ENCODE data around the gene TOGARAM1. TPM values are rescaled to one million over a fixed set of nuclear protein-coding genes. Genes with fewer than 3 reads are reported as not detected.

Gene TOGARAM1
- total and polyA plus RNA-seq, 7 experiments from 2014 or later, result 8.7 to 17.5 (median 12.0) TPM

GRCh38 chr14:44979740-44980356, 17.9 kb downstream of the TOGARAM1 start:
- intact Hi-C loops (cut with micrococcal nuclease), result no loop called here
- no peak for DNase-seq
- Mint-ChIP-seq H3K4me1 (peaks cover 12 to 44% (median 27%) of the 10 kb centered on the region in 7 donors), H3K27ac (peak overlapping the region in 1 of 9 donors; percentile 6), H3K4me3 (no peak overlapping the region), H3K36me3 (peaks cover 0 to 20% (median 14%) of the 10 kb centered on the region in 5 donors), H3K27me3 (no peaks in the 10 kb centered on the region), H3K9me3 (peaks cover 0 to 2% (median 0%) of the 10 kb centered on the region in 11 donors)
- CTCF ChIA-PET, result no interaction called here
- Histone ChIP-seq H3K4me1 (ENCODE audit: control insufficient read depth in 2 of 2, insufficient read depth in 2 of 2, low read length in 2 of 2) (no peaks in the 10 kb centered on the region), H3K27me3 (ENCODE audit: control insufficient read depth in 2 of 2, insufficient read depth in 2 of 2, low read length in 2 of 2) (no peaks in the 10 kb centered on the region), H3K27ac (ENCODE audit: low read depth, low read length) (no peak overlapping the region), H3K9me3 (ENCODE audit: control insufficient read depth in 2 of 3, low read length in 3 of 3) (no peaks in the 10 kb centered on the region), H3K36me3 (ENCODE audit: control insufficient read depth in 2 of 3, insufficient read depth in 3 of 3, low read length in 3 of 3) (no peaks in the 10 kb centered on the region), H3K4me3 (ENCODE audit: low read length) (no peak overlapping the region)
- ATAC-seq, result no peak
- POLR2A ChIA-PET, result no interaction called here

DNA sequence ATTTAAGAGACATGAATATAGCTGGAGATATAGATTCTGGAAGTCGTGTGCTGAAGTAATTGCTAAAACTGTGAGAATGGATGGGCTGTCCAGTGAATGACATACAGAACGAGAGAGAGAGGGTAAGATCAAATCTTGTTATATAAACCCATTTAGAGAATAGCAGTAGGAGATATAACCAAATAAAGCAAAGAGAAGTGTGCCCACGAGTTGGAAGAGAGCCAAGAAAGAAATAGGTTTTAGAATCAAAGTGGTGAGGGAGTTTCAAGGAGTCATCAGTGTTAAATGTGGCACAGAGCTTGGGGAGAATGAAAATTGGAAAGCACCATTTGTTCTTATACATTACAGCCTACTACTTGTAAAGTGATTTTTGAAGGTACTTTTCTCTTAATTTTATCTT, 19.2 kb downstream of the TOGARAM1 start:
- peak overlapping the region in 2 of 9 donors; percentile 5 to 21 for H3K27ac Mint-ChIP-seq
- H3K4me3 Mint-ChIP-seq, result no peak overlapping the region
- peaks cover 12 to 39% (median 27%) of the 10 kb centered on the region in 7 donors for H3K4me1 Mint-ChIP-seq
- ATAC-seq, result no peak
- Histone ChIP-seq H3K27me3 (ENCODE audit: control insufficient read depth in 2 of 2, insufficient read depth in 2 of 2, low read length in 2 of 2) (no peaks in the 10 kb centered on the region), H3K4me1 (ENCODE audit: control insufficient read depth in 2 of 2, insufficient read depth in 2 of 2, low read length in 2 of 2) (no peaks in the 10 kb centered on the region), H3K36me3 (ENCODE audit: control insufficient read depth in 2 of 3, insufficient read depth in 3 of 3, low read length in 3 of 3) (no peaks in the 10 kb centered on the region), H3K9me3 (ENCODE audit: control insufficient read depth in 2 of 3, low read length in 3 of 3) (no peaks in the 10 kb centered on the region), H3K27ac (ENCODE audit: low read depth, low read length) (no peak overlapping the region), H3K4me3 (ENCODE audit: low read length) (no peak overlapping the region)
- no peak for DNase-seq
- ChIA-PET POLR2A (no interaction called here), CTCF (interaction anchor here (0.6 kb wide), 1 partner anchor 36 kb away, joined by 3 read pairs; no protein-coding TSS in a partner anchor)
- no peaks in the 10 kb centered on the region for H3K27me3 Mint-ChIP-seq
- peaks cover 0 to 1% (median 0%) of the 10 kb centered on the region in 11 donors for H3K9me3 Mint-ChIP-seq
- intact Hi-C loops (cut with micrococcal nuclease), result no loop called here
- peaks cover 0 to 17% (median 11%) of the 10 kb centered on the region in 5 donors for H3K36me3 Mint-ChIP-seq

DNA sequence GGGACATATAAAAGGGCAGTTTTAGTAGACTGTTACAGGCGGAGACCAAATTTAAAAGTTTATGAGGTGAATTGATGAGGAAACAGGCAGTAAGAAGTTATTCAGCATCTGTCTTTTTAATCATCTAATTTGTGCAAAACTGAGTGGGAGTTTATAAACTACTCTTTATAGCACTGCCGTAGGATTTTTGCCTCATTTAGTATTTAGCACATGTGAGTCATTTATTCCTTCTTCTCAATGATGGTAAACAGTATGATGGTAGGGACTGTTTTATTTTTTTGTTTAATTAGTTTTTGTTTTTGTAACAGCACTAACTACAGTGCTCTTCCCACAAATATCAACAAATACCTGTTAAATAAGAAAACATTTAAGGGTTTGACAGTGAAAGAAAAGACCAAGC, 20.6 kb downstream of the TOGARAM1 start:
- Histone ChIP-seq H3K4me1 (ENCODE audit: control insufficient read depth in 2 of 2, insufficient read depth in 2 of 2, low read length in 2 of 2) (no peaks in the 10 kb centered on the region), H3K27ac (ENCODE audit: low read depth, low read length) (no peak overlapping the region), H3K27me3 (ENCODE audit: control insufficient read depth in 2 of 2, insufficient read depth in 2 of 2, low read length in 2 of 2) (no peaks in the 10 kb centered on the region), H3K36me3 (ENCODE audit: control insufficient read depth in 2 of 3, insufficient read depth in 3 of 3, low read length in 3 of 3) (no peaks in the 10 kb centered on the region), H3K4me3 (ENCODE audit: low read length) (no peak overlapping the region), H3K9me3 (ENCODE audit: control insufficient read depth in 2 of 3, low read length in 3 of 3) (no peaks in the 10 kb centered on the region)
- DNase-seq (no peak), ATAC-seq (no peak)
- POLR2A ChIA-PET, result no interaction called here
- CTCF ChIA-PET, result no interaction called here
- no peak overlapping the region for H3K4me3 Mint-ChIP-seq
- H3K36me3 Mint-ChIP-seq, result peaks cover 0 to 15% (median 11%) of the 10 kb centered on the region in 5 donors
- H3K4me1 Mint-ChIP-seq, result peaks cover 11 to 37% (median 25%) of the 10 kb centered on the region in 7 donors
- H3K27me3 Mint-ChIP-seq, result no peaks in the 10 kb centered on the region
- H3K9me3 Mint-ChIP-seq, result peaks cover 0 to 2% (median 0%) of the 10 kb centered on the region in 11 donors
- intact Hi-C loops (cut with micrococcal nuclease), result no loop called here
- peak overlapping the region in 1 of 9 donors; percentile 17 for H3K27ac Mint-ChIP-seq

DNA sequence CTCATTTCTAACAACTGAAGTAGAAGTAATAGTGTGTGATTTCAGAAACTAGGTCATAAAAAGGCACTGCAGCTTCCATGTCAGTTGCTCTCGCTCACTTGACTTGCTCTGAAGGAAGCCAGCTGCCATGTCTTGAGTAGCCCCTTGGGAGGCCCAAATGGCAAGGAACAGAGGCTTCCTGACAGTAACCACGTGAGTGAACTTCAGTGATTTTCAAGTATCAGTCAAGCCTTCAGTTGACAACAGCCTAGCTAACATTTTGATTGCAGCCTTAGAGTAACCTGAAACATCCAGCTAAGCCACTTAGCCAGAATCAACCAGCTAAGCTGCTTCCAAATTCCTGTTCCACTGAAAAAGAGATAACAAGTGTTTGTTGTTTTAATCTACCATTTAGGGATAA, 26.7 kb downstream of the TOGARAM1 start:
- no peaks in the 10 kb centered on the region for H3K9me3 ChIP-seq (ENCODE audit: control insufficient read depth in 2 of 3, low read length in 3 of 3)
- no peak overlapping the region for H3K4me3 ChIP-seq (ENCODE audit: low read length)
- no peaks in the 10 kb centered on the region for H3K27me3 ChIP-seq (ENCODE audit: control insufficient read depth in 2 of 2, insufficient read depth in 2 of 2, low read length in 2 of 2)
- intact Hi-C loops (cut with micrococcal nuclease), result no loop called here
- no peak for ATAC-seq
- H3K27ac Mint-ChIP-seq, result peak overlapping the region in 1 of 9 donors; percentile 25
- H3K27ac ChIP-seq (ENCODE audit: low read depth, low read length), result no peak overlapping the region
- peaks cover 0 to 19% (median 16%) of the 10 kb centered on the region in 7 donors for H3K4me1 Mint-ChIP-seq
- no peak for DNase-seq
- POLR2A ChIA-PET, result no interaction called here
- H3K9me3 Mint-ChIP-seq, result peaks cover 0 to 3% (median 0%) of the 10 kb centered on the region in 11 donors
- no peaks in the 10 kb centered on the region for H3K36me3 ChIP-seq (ENCODE audit: control insufficient read depth in 2 of 3, insufficient read depth in 3 of 3, low read length in 3 of 3)
- CTCF ChIA-PET, result no interaction called here
- no peak overlapping the region for H3K4me3 Mint-ChIP-seq
- H3K4me1 ChIP-seq (ENCODE audit: control insufficient read depth in 2 of 2, insufficient read depth in 2 of 2, low read length in 2 of 2), result no peaks in the 10 kb centered on the region
- H3K36me3 Mint-ChIP-seq, result peaks cover 0 to 16% (median 3%) of the 10 kb centered on the region in 5 donors
- H3K27me3 Mint-ChIP-seq, result no peaks in the 10 kb centered on the region

DNA sequence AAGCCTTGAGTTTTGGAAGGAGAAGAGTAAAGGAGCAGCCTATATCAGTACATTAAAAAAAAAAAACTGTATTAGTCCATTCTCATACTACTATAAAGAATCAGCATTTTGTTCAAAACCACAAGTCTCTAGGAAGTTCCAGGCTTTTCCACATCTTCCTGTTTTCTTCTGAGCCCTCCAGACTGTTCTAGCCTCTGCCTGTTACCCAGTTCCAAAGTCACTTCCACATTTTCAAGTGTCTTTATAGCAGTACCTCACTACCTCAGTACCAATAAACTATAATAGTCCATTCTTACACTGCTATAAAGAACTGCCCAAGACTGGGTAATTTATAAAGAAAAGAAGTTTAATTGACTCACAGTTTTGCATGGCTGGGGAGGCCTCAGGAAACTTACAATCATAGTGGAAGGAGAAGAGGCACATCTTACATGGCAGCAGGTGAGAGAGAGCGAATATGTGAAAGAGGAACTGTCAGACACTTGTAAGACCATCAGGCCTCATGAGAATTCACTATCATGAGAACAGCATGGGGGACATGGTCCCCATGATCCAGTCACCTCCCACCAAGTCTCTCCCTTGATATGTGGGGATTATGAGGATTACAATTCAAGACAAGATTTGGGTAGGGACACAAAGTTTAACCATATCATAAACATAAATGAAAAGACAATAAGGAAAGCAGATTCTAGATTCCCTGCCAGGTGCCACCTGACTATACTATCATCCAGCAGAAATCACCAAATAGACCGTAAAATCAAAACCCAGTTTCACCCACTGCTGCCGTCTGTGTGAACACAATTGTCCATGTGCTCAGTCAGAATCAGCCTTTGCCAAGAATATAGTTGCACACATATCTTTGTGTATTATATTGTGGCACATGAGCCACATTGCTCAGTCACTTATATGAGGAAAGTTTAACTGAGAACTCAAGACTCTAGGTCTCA, 27.8 kb downstream of the TOGARAM1 start:
- Mint-ChIP-seq H3K27ac (peak overlapping the region in 4 of 9 donors; percentile 12 to 80 (median 34)), H3K9me3 (peaks cover 0 to 3% (median 0%) of the 10 kb centered on the region in 11 donors), H3K4me3 (no peak overlapping the region), H3K27me3 (no peaks in the 10 kb centered on the region), H3K36me3 (peaks cover 0 to 17% (median 3%) of the 10 kb centered on the region in 5 donors), H3K4me1 (peaks cover 0 to 19% (median 16%) of the 10 kb centered on the region in 7 donors)
- Histone ChIP-seq H3K4me3 (ENCODE audit: low read length) (no peak overlapping the region), H3K4me1 (ENCODE audit: control insufficient read depth in 2 of 2, insufficient read depth in 2 of 2, low read length in 2 of 2) (no peaks in the 10 kb centered on the region), H3K36me3 (ENCODE audit: control insufficient read depth in 2 of 3, insufficient read depth in 3 of 3, low read length in 3 of 3) (no peaks in the 10 kb centered on the region), H3K9me3 (ENCODE audit: control insufficient read depth in 2 of 3, low read length in 3 of 3) (no peaks in the 10 kb centered on the region), H3K27ac (ENCODE audit: low read depth, low read length) (no peak overlapping the region), H3K27me3 (ENCODE audit: control insufficient read depth in 2 of 2, insufficient read depth in 2 of 2, low read length in 2 of 2) (no peaks in the 10 kb centered on the region)
- ChIA-PET POLR2A (no interaction called here), CTCF (no interaction called here)
- DNase-seq (no peak), ATAC-seq (no peak)
- intact Hi-C loops (cut with micrococcal nuclease), result no loop called here

DNA sequence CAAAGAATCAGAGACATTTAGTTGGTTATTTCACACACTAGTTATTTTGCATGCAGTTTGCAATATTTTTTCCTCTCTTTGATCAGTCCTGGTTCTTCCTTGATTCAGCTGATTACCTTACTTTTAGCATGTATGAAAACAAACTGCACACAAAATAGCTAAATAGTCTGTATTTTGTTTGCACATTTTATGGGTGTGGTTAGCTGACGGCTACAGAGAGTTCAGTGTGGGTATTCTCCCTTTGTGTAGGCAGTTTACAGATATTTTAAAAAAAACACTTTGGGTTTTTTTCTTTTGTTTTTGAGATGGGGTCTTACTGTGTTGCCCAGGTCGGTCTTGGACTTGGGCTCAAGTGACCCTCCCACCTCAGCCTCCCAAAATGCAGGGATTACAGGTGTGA, 28.5 kb downstream of the TOGARAM1 start:
- Mint-ChIP-seq H3K4me1 (peaks cover 0 to 19% (median 16%) of the 10 kb centered on the region in 7 donors), H3K36me3 (peaks cover 0 to 17% (median 3%) of the 10 kb centered on the region in 5 donors), H3K9me3 (peaks cover 0 to 3% (median 0%) of the 10 kb centered on the region in 11 donors), H3K27ac (no peak overlapping the region), H3K4me3 (no peak overlapping the region), H3K27me3 (no peaks in the 10 kb centered on the region)
- DNase-seq, result no peak
- intact Hi-C loops (cut with micrococcal nuclease), result no loop called here
- no peak for ATAC-seq
- no peak overlapping the region for H3K27ac ChIP-seq (ENCODE audit: low read depth, low read length)
- H3K36me3 ChIP-seq (ENCODE audit: control insufficient read depth in 2 of 3, insufficient read depth in 3 of 3, low read length in 3 of 3), result no peaks in the 10 kb centered on the region
- ChIA-PET CTCF (no interaction called here), POLR2A (interaction anchor here (1.0 kb wide), 1 partner anchor 108 kb away, joined by 3 read pairs; no protein-coding TSS in a partner anchor)
- no peak overlapping the region for H3K4me3 ChIP-seq (ENCODE audit: low read length)
- no peaks in the 10 kb centered on the region for H3K4me1 ChIP-seq (ENCODE audit: control insufficient read depth in 2 of 2, insufficient read depth in 2 of 2, low read length in 2 of 2)
- no peaks in the 10 kb centered on the region for H3K27me3 ChIP-seq (ENCODE audit: control insufficient read depth in 2 of 2, insufficient read depth in 2 of 2, low read length in 2 of 2)
- no peaks in the 10 kb centered on the region for H3K9me3 ChIP-seq (ENCODE audit: control insufficient read depth in 2 of 3, low read length in 3 of 3)

All from naive thymus-derived CD4-positive, alpha-beta T cell (primary cell).